ENCODE measurements around the gene ATP13A1.
A peak's percentile ranks its signal among the peaks of the same experiment; 100 is the strongest.
"Not testable (repeated sequence)": the region's sequence is repeated elsewhere in the genome, so short reads cannot be mapped to it uniquely, and the experiment has no call there.

Gene ATP13A1

GRCh38 chr19:19618219-19619051, 45.0 kb downstream of the ATP13A1 start, which contains the start of gene PBX4:
TSS of gene PBX4 (minus strand) at chr19:19618687. CDS start at chr19:19618629, 58 bp downstream.
- peak; percentile 94 for DNase-seq

- DNase-seq: no peak
Measured at GRCh38 chr19:19615086-19615485, 48.4 kb downstream of the ATP13A1 start.

GRCh38 chr19:19613506-19613905, 50.0 kb downstream of the ATP13A1 start:
- no peak for DNase-seq

- DNase-seq: no peak
Measured at GRCh38 chr19:19610376-19611202, 52.9 kb downstream of the ATP13A1 start.

- DNase-seq: not testable (repeated sequence)
Measured at GRCh38 chr19:19606686-19607085, 56.8 kb downstream of the ATP13A1 start.

- no peak for DNase-seq
Measured at GRCh38 chr19:19606021-19606420, 57.5 kb downstream of the ATP13A1 start.

GRCh38 chr19:19602713-19603324, 60.7 kb downstream of the ATP13A1 start:
- no peak for DNase-seq

GRCh38 chr19:19602136-19602712, 61.3 kb downstream of the ATP13A1 start:
- DNase-seq: no peak

- no peak for DNase-seq
Measured at GRCh38 chr19:19600793-19601330, 62.6 kb downstream of the ATP13A1 start.

- DNase-seq: not testable (repeated sequence)
Measured at GRCh38 chr19:19598728-19599451, 64.6 kb downstream of the ATP13A1 start.

- no peak for DNase-seq
Measured at GRCh38 chr19:19597809-19598306, 65.6 kb downstream of the ATP13A1 start.

Measured in NCI-H2227 treated with DMSO at 0.1 percent for 48 hours (cell line).